ENCODE data around the gene AIPL1.

Gene AIPL1

DNA sequence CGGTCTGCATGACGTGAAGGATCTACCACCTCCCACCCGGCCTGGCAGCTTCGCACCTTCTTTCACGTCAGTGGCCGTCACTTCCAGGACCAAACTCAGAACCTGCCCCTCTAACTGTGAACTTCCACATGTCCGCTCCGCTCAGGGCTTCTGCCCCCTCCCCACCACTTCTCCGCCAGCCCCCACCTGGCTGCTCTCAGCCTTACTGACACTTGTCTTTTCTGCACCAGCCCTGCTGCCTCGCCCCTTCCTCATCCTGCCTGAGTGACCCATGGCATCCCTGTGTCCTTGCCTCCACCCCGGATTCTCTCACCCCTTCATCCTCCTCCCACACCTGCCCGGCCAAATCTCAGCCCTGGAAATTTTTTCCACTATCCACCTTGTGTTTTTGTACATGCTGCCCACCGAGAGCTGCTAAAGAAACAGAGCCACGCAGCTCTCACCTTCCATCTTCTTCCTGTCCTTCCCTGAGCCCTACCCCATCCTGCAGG, 23.6 kb upstream of the AIPL1 start:
- Mint-ChIP-seq H3K27ac (no peak overlapping the region), H3K4me3 (no peak overlapping the region)

DNA sequence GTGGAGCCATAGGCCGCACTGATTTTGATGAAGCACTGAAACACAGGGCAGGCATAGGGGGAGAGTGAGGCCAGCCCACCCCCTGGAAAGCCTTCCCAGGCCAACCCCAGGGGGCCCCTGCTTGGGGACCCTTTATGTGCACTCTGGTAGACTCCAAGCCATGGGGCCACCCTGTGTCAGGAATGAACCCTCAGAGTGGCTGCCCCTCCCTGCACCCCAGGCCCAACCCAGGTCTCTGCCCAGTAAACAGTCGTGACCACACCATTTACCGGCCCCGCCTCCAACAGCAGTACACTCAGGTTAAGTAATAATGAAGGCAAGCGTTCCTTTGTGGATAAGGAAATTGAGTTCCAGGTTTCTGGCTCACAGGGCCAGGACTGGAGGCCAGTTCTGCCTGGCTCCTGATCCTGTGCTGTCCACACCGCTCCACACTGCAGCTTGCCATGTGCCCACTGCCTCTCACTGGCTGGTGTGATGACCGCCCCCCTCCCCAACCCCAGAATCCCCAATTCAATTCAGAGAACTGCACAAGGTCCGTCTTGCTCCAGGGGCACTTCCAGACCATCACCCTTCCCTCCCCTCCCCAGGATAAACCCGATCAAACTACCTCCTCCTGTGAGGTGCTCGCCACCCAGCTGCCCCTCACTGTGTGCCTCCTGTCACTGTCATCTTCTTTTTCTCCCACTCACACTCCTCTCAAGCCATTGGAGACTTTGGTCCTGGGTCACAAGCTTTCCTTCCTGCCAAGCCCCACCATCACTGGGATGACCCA, 23.0 kb upstream of the AIPL1 start:
- Mint-ChIP-seq H3K4me3 (no peak overlapping the region), H3K4me1 (peaks cover 18% of the 10 kb centered on the region), H3K36me3 (ENCODE audit: low read depth) (no peaks in the 10 kb centered on the region), H3K27ac (no peak overlapping the region), H3K27me3 (ENCODE audit: low read depth, poor library complexity) (peaks cover 23% of the 10 kb centered on the region), H3K9me3 (no peaks in the 10 kb centered on the region)
- no peak for DNase-seq
- TF ChIP-seq, protein P1, sequence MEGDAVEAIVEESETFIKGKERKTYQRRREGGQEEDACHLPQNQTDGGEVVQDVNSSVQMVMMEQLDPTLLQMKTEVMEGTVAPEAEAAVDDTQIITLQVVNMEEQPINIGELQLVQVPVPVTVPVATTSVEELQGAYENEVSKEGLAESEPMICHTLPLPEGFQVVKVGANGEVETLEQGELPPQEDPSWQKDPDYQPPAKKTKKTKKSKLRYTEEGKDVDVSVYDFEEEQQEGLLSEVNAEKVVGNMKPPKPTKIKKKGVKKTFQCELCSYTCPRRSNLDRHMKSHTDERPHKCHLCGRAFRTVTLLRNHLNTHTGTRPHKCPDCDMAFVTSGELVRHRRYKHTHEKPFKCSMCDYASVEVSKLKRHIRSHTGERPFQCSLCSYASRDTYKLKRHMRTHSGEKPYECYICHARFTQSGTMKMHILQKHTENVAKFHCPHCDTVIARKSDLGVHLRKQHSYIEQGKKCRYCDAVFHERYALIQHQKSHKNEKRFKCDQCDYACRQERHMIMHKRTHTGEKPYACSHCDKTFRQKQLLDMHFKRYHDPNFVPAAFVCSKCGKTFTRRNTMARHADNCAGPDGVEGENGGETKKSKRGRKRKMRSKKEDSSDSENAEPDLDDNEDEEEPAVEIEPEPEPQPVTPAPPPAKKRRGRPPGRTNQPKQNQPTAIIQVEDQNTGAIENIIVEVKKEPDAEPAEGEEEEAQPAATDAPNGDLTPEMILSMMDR (IDR thresholded peaks at IDR 0.05) = no peak

More for the DNA sequence above, 23.6 kb upstream of the AIPL1 start:
- TF ChIP-seq, protein P1 (IDR thresholded peaks at IDR 0.05) = no peak
- H3K27me3 Mint-ChIP-seq (ENCODE audit: low read depth, poor library complexity) = peaks cover 22% of the 10 kb centered on the region
- no peak for DNase-seq
- H3K4me1 Mint-ChIP-seq = peaks cover 12% of the 10 kb centered on the region
- H3K9me3 Mint-ChIP-seq = no peaks in the 10 kb centered on the region
- no peaks in the 10 kb centered on the region for H3K36me3 Mint-ChIP-seq (ENCODE audit: low read depth)

DNA sequence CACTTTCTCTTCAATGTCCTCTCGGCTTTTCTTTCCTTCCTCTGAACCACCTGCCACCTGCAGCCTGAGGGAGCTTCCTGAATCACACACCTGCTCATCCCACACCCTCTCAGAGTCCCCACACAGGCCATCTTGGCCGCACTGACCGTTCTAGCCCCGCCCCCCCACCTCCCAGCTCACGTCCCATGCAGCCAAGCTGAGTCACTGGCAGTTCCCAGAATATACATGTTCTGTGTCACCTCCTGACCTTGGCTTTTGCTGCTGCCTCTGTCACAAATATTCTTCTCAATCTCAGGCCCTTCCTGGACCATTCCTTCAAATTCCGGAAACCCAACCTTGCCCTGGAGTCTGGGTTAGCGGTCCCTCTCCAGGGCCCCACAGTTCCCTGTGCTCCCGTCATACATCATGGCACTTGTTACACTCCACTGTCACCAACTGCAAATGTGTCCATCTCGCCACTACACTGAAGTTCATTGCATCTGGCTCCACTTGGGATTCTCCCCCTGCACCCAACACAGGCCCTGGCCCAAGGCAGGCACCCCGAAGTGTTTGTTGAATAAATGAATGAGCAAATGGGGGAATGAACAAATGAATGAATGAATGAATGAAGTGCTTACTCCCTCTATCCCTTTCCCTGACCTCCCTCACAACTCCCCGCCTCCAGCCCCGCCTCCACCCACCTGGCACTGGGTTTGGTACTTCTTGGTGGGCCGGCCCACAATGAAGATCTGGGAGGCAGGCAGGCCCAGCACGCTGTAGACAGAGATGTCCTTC, 22.2 kb upstream of the AIPL1 start:
- no peak for DNase-seq
- TF ChIP-seq, protein P1 (IDR thresholded peaks at IDR 0.05) = no peak
- Mint-ChIP-seq H3K27me3 (ENCODE audit: low read depth, poor library complexity) (peaks cover 26% of the 10 kb centered on the region), H3K4me1 (peaks cover 26% of the 10 kb centered on the region), H3K9me3 (no peaks in the 10 kb centered on the region), H3K36me3 (ENCODE audit: low read depth) (no peaks in the 10 kb centered on the region), H3K27ac (no peak overlapping the region), H3K4me3 (peak overlapping the region; percentile 19)

DNA sequence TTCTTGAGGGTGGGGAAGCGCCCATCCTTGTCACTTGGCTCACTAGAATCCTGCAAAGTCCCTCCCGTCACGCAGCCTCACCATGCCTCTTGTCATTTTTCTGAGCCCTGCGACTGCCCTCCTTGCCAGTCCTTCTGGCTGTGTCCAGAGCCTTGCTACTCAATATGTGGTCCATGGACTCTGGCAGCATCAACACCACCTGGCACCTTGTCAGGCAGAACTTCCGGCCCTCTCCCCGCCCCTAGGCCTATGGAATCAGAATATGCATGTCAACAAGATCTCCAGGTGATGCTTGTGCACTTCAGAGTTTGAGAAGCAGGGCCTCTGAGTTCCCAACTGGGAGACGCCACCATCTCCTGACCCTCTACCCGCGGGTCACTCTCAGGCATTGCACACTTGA, 21.4 kb upstream of the AIPL1 start:
- DNase-seq = no peak
- peaks cover 34% of the 10 kb centered on the region for H3K4me1 Mint-ChIP-seq
- H3K27ac Mint-ChIP-seq = no peak overlapping the region
- H3K36me3 Mint-ChIP-seq (ENCODE audit: low read depth) = no peaks in the 10 kb centered on the region
- TF ChIP-seq, protein P1 (IDR thresholded peaks at IDR 0.05) = no peak
- peaks cover 26% of the 10 kb centered on the region for H3K27me3 Mint-ChIP-seq (ENCODE audit: low read depth, poor library complexity)
- H3K9me3 Mint-ChIP-seq = no peaks in the 10 kb centered on the region
- peak overlapping the region; percentile 19 for H3K4me3 Mint-ChIP-seq

DNA sequence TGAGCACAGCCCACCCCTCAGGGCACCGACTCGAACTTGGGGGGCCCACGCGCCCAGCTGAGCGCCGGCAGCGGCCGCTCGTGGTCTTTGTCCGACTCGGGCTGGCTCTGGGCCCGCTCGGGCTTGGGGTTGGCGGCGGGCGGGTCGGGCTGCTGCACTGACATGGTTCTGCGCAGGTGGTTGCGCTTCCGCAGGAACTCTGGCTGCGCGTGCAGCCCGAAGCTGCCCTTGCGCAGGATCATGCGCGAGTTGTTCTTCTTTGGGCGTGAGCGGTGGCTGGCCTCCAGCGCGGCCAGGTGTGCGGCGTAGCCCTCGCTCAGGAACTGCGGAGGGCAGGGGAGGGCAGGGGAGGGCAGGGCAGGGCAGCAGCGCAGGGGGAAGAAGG, 20.4 kb upstream of the AIPL1 start:
- Mint-ChIP-seq H3K9me3 (no peaks in the 10 kb centered on the region), H3K36me3 (ENCODE audit: low read depth) (no peaks in the 10 kb centered on the region), H3K4me1 (peaks cover 44% of the 10 kb centered on the region), H3K4me3 (peak overlapping the region; percentile 47), H3K27ac (no peak overlapping the region), H3K27me3 (ENCODE audit: low read depth, poor library complexity) (peaks cover 25% of the 10 kb centered on the region)
- TF ChIP-seq, protein P1 (IDR thresholded peaks at IDR 0.05) = no peak
- peak; percentile 64 for DNase-seq
